Measurements from ENCODE around the gene BRME1.

BRME1 gene

GRCh38 chr19:13873834-13874515 is 31.9 kb downstream of the BRME1 start:
- no peak for TF ChIP-seq CTCF (conservative IDR thresholded peaks at IDR 0.05; ENCODE audit: low read length)
- DNase-seq (ENCODE audit: low read depth): no peak
- H3K4me3 ChIP-seq (ENCODE audit: low read length): no peak overlapping the region

- peak; percentile 18; the same call in 1 of the 2 replicates for TF ChIP-seq CTCF (conservative IDR thresholded peaks at IDR 0.05; ENCODE audit: low read length)
- no peak for DNase-seq (ENCODE audit: low read depth)
- peak overlapping the region; percentile 46 for H3K4me3 ChIP-seq (ENCODE audit: low read length)
Measured at GRCh38 chr19:13872695-13873389, 33.1 kb downstream of the BRME1 start.

GRCh38 chr19:13872339-13872694 is 33.6 kb downstream of the BRME1 start:
- no peak for TF ChIP-seq CTCF (conservative IDR thresholded peaks at IDR 0.05; ENCODE audit: low read length)
- no peak overlapping the region; the same call in 1 of the 2 replicates for H3K4me3 ChIP-seq (ENCODE audit: low read length)
- DNase-seq (ENCODE audit: low read depth): no peak

- no peak for DNase-seq (ENCODE audit: low read depth)
- TF ChIP-seq CTCF (conservative IDR thresholded peaks at IDR 0.05; ENCODE audit: low read length): no peak
- no peak overlapping the region for H3K4me3 ChIP-seq (ENCODE audit: low read length)
Measured at GRCh38 chr19:13870873-13871272, 35.0 kb downstream of the BRME1 start.

GRCh38 chr19:13869281-13869680 is 36.6 kb downstream of the BRME1 start:
- no peak overlapping the region for H3K4me3 ChIP-seq (ENCODE audit: low read length)
- no peak for DNase-seq (ENCODE audit: low read depth)
- TF ChIP-seq CTCF (conservative IDR thresholded peaks at IDR 0.05; ENCODE audit: low read length): no peak

GRCh38 chr19:13868663-13869062 is 37.3 kb downstream of the BRME1 start:
- no peak overlapping the region for H3K4me3 ChIP-seq (ENCODE audit: low read length)
- no peak for DNase-seq (ENCODE audit: low read depth)
- TF ChIP-seq CTCF (conservative IDR thresholded peaks at IDR 0.05; ENCODE audit: low read length): no peak

GRCh38 chr19:13866463-13867046 is 39.4 kb downstream of the BRME1 start:
- H3K4me3 ChIP-seq (ENCODE audit: low read length): peak overlapping the region; percentile 63
- TF ChIP-seq CTCF (conservative IDR thresholded peaks at IDR 0.05; ENCODE audit: low read length): no peak
- DNase-seq (ENCODE audit: low read depth): no peak
